Measurements from ENCODE around the gene ENTPD7. TPM values are rescaled to one million over a fixed set of nuclear protein-coding genes. Genes with fewer than 3 reads are reported as not detected.

Gene ENTPD7
- total and polyA plus RNA-seq, 7 donors = 1.2 to 6.6 (median 3.5) TPM

- Histone ChIP-seq H3K9me3 (no peaks in the 10 kb centered on the region), H3K27ac (no peak overlapping the region), H3K4me3 (no peak overlapping the region), H3K36me3 (peaks cover 0 to 19% (median 3%) of the 10 kb centered on the region in 4 donors), H3K4me1 (peaks cover 0 to 21% (median 14%) of the 10 kb centered on the region in 4 donors), H3K27me3 (no peaks in the 10 kb centered on the region)
- no peak for TF ChIP-seq POLR2A (IDR thresholded peaks at IDR 0.05)
- TF ChIP-seq, protein P1, sequence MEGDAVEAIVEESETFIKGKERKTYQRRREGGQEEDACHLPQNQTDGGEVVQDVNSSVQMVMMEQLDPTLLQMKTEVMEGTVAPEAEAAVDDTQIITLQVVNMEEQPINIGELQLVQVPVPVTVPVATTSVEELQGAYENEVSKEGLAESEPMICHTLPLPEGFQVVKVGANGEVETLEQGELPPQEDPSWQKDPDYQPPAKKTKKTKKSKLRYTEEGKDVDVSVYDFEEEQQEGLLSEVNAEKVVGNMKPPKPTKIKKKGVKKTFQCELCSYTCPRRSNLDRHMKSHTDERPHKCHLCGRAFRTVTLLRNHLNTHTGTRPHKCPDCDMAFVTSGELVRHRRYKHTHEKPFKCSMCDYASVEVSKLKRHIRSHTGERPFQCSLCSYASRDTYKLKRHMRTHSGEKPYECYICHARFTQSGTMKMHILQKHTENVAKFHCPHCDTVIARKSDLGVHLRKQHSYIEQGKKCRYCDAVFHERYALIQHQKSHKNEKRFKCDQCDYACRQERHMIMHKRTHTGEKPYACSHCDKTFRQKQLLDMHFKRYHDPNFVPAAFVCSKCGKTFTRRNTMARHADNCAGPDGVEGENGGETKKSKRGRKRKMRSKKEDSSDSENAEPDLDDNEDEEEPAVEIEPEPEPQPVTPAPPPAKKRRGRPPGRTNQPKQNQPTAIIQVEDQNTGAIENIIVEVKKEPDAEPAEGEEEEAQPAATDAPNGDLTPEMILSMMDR (IDR thresholded peaks at IDR 0.05) = no peak
- TF ChIP-seq EP300 (IDR thresholded peaks at IDR 0.05) = no peak
- no peak for TF ChIP-seq POLR2AphosphoS5 (IDR thresholded peaks at IDR 0.05)
- intact Hi-C loops (cut with DNase I) = no loop called here
- no peak for DNase-seq
- WGBS, 2 donors = 48 to 81% methylated on average over 6 of the region's 6 CpGs
These were observed 2.1 kb downstream of the ENTPD7 start for GRCh38 chr10:99661377-99661763.

GRCh38 chr10:99665304-99665703 lies 6.0 kb downstream of the ENTPD7 start:
- Histone ChIP-seq H3K9me3 (no peaks in the 10 kb centered on the region), H3K36me3 (peaks cover 0 to 27% (median 3%) of the 10 kb centered on the region in 4 donors), H3K4me3 (no peak overlapping the region), H3K27me3 (no peaks in the 10 kb centered on the region), H3K4me1 (peaks cover 0 to 4% (median under 1%) of the 10 kb centered on the region in 4 donors), H3K27ac (no peak overlapping the region)
- TF ChIP-seq EP300 (IDR thresholded peaks at IDR 0.05) (no peak), POLR2A (IDR thresholded peaks at IDR 0.05) (no peak), POLR2AphosphoS5 (IDR thresholded peaks at IDR 0.05) (no peak)
- TF ChIP-seq, protein P1 (IDR thresholded peaks at IDR 0.05) = no peak
- 99% methylated on average over 2 of the region's 2 CpGs for WGBS, 2 donors
- no peak for DNase-seq
- intact Hi-C loops (cut with DNase I) = no loop called here

DNA sequence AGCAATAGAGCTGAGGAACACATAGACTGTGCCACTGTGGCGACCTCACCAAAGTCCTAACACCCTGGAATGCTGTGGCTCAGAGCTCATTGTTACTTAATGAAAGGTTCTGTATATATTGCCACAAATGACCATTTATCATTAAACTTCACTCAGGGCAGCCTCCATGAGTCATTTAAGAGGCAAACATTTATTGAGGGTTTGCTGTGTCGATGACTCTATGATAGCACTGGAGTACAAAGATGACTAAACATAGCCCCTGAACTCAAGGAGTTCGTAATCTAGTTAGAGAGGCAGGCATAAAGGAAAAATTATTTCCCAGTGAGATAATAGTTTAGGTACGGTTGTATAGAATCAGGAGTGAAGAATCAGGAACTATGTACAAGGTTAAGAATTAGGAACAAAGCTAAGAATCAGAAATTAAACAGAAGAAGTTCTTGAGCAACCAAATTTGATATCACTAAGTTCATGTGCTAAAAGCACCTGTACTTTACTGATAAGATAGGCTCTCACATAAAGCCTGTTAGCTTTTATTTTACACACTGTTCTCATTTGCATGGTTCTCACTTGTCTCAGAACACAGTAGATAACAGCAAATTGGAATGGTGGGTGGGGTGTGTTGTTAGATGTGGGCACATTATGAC lies 7.9 kb downstream of the ENTPD7 start:
- Histone ChIP-seq H3K36me3 (peaks cover 0 to 27% (median 3%) of the 10 kb centered on the region in 4 donors), H3K27ac (no peak overlapping the region), H3K27me3 (no peaks in the 10 kb centered on the region), H3K9me3 (no peaks in the 10 kb centered on the region), H3K4me1 (no peaks in the 10 kb centered on the region), H3K4me3 (no peak overlapping the region)
- no peak for DNase-seq
- 59 to 76% methylated on average over 4 of the region's 4 CpGs for WGBS, 2 donors
- intact Hi-C loops (cut with DNase I) = no loop called here
- TF ChIP-seq POLR2A (IDR thresholded peaks at IDR 0.05) = no peak
- TF ChIP-seq POLR2AphosphoS5 (IDR thresholded peaks at IDR 0.05) = no peak
- TF ChIP-seq, protein P1 (IDR thresholded peaks at IDR 0.05) = no peak
- no peak for TF ChIP-seq EP300 (IDR thresholded peaks at IDR 0.05)

DNA sequence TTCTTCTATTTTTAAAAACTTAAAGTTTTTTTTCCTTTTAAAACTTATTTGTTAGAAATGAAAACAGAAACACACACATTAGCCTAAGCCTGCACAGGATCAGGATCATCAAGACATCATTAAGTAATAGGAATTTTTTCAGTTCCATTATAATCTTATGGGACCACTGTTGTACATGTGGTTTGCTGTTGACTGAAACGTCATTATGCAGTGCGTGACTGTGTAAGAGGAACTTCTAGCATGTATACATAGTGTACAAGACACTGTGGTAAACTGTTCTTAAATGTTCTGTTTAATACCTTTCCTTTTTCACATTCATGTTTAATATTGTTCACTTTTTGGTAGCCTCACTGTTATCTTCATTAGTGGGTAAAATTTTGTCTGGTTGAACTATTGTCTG lies 12.1 kb downstream of the ENTPD7 start:
- WGBS, 2 donors = 80 to 91% methylated on average over 2 of the region's 2 CpGs

More for the DNA sequence above, 12.1 kb downstream of the ENTPD7 start:
- no peak for TF ChIP-seq POLR2AphosphoS5 (IDR thresholded peaks at IDR 0.05)
- no peak for TF ChIP-seq EP300 (IDR thresholded peaks at IDR 0.05)
- no peak for TF ChIP-seq POLR2A (IDR thresholded peaks at IDR 0.05)
- TF ChIP-seq, protein P1 (IDR thresholded peaks at IDR 0.05) = no peak
- no peak overlapping the region for H3K27ac ChIP-seq
- no peaks in the 10 kb centered on the region for H3K9me3 ChIP-seq
- intact Hi-C loops (cut with DNase I) = no loop called here
- H3K4me3 ChIP-seq = no peak overlapping the region
- H3K4me1 ChIP-seq = no peaks in the 10 kb centered on the region
- DNase-seq = no peak
- no peaks in the 10 kb centered on the region for H3K27me3 ChIP-seq
- peaks cover 0 to 8% (median 0%) of the 10 kb centered on the region in 4 donors for H3K36me3 ChIP-seq

Data from sigmoid colon (tissue), 7 donors.